Smooth muscle cell (in vitro differentiated cells): ENCODE data around the gene DNAI2. TPM values are rescaled to one million over a fixed set of nuclear protein-coding genes. Genes with fewer than 3 reads are reported as not detected.

ENCODE experiments used
- DNase-seq: peaks from one replicate; lab custom pipeline; 2025; ENCODE audit not compliant: unreplicated experiment; lab: John Stamatoyannopoulos, UW
- H2AFZ ChIP-seq: fragments of 200-600 bp; sonication (generic); 2 replicates; pipeline ENCODE4 v1.6.0; 2016; ENCODE audit warnings: antibody characterized with exemption, low read depth, mild to moderate bottlenecking
- H3F3A ChIP-seq: fragments of 200-600 bp; sonication (generic); 2 replicates; pipeline ENCODE4 v1.6.0; 2017; ENCODE audit warnings: antibody characterized with exemption, low read depth
- H3K27ac ChIP-seq: fragments of 200-600 bp; sonication (generic); 2 replicates; pipeline ENCODE4 v1.5.1; 2016; ENCODE audit warnings: low read depth, mild to moderate bottlenecking
- H3K27me3 ChIP-seq: fragments of 200-600 bp; sonication (generic); 2 replicates; pipeline ENCODE4 v1.6.1; 2016; ENCODE audit warnings: low read depth, mild to moderate bottlenecking
- H3K36me3 ChIP-seq: fragments of 200-600 bp; sonication (generic); 2 replicates; pipeline ENCODE4 v1.5.1; 2016; ENCODE audit warnings: low read depth
- H3K4me1 ChIP-seq: fragments of 200-600 bp; sonication (generic); 2 replicates; pipeline ENCODE4 v1.5.1; 2016; ENCODE audit warnings: low read depth
- H3K4me2 ChIP-seq: fragments of 200-600 bp; sonication (generic); 2 replicates; pipeline ENCODE4 v1.6.0; 2016; ENCODE audit warnings: mild to moderate bottlenecking
- H3K4me3 ChIP-seq: fragments of 200-600 bp; sonication (generic); 2 replicates; pipeline ENCODE4 v1.5.1; 2016; ENCODE audit warnings: mild to moderate bottlenecking
- H3K79me2 ChIP-seq: fragments of 200-600 bp; sonication (generic); 2 replicates; pipeline ENCODE4 v1.6.0; 2016; ENCODE audit warnings: low read depth, mild to moderate bottlenecking
- H3K9ac ChIP-seq: fragments of 200-600 bp; sonication (generic); 2 replicates; pipeline ENCODE4 v1.6.0; 2016; ENCODE audit warnings: low read depth
- H3K9me3 ChIP-seq: fragments of 200-600 bp; sonication (generic); replicated peaks from 2 replicates; pipeline ENCODE4 v1.5.1; 2016; ENCODE audit warnings: low read depth
- H4K20me1 ChIP-seq: fragments of 200-600 bp; sonication (generic); 2 replicates; pipeline ENCODE4 v1.6.0; 2016; ENCODE audit warnings: low read depth
- CTCF ChIP-seq: fragments of 200-600 bp; sonication (generic); IDR thresholded peaks from 2 replicates; pipeline ENCODE4 v1.5.1; 2017; ENCODE audit warnings: borderline replicate concordance, mild to moderate bottlenecking, antibody characterized with exemption; ENCODE audit not compliant: insufficient read depth, poor library complexity, severe bottlenecking
- WGBS: methylation state at CpG from one replicate; pipeline ENCODE4 v1.1.7; 2016; ENCODE audit warnings: low lambda C conversion rate; 5-methylcytosine and 5-hydroxymethylcytosine counted together
- polyA plus RNA-seq: library from polyadenylated mRNA; unstranded; fragments of >200 nt; fragmentation: Nextera tagmentation; extraction: Ambion mirVana; gene quantifications from 2 replicates; pipeline ENCODE4 v1.2.1, GENCODE V29; 2016
- total RNA-seq: library from RNA; depleted of rRNA; stranded (reverse); fragments of >200 nt; gene quantifications from 2 replicates; pipeline ENCODE4 v1.2.3, GENCODE V29; 2014

The DNAI2 gene
- total and polyA plus RNA-seq, 2 experiments from 2014 or later = not detected

- no peak overlapping the region for H3K9ac ChIP-seq
- H4K20me1 ChIP-seq = no peaks in the 10 kb centered on the region
- no peaks in the 10 kb centered on the region for H3K4me1 ChIP-seq
- no peak for DNase-seq
- no peak overlapping the region for H3K4me2 ChIP-seq
- peaks cover 2% of the 10 kb centered on the region for H3K27me3 ChIP-seq
- no peak for TF ChIP-seq CTCF
- H3F3A ChIP-seq = no peaks in the 10 kb centered on the region
- H2AFZ ChIP-seq = no peak overlapping the region
- H3K79me2 ChIP-seq = no peaks in the 10 kb centered on the region
- whole genome bisulfite sequencing = 92% methylated on average over 15 of the region's 15 CpGs
- no peaks in the 10 kb centered on the region for H3K36me3 ChIP-seq
- H3K9me3 ChIP-seq = no peaks in the 10 kb centered on the region
- no peak overlapping the region for H3K27ac ChIP-seq
- no peak overlapping the region for H3K4me3 ChIP-seq
Measured at GRCh38 chr17:74314877-74315276, 40.8 kb downstream of the DNAI2 start.

GRCh38 chr17:74316220-74316619, 42.2 kb downstream of the DNAI2 start:
- Histone ChIP-seq H3K27me3 (peaks cover 2% of the 10 kb centered on the region), H3K36me3 (no peaks in the 10 kb centered on the region), H3K79me2 (no peaks in the 10 kb centered on the region), H2AFZ (no peak overlapping the region), H3K4me3 (no peak overlapping the region), H3F3A (no peaks in the 10 kb centered on the region), H3K27ac (no peak overlapping the region), H3K9me3 (no peaks in the 10 kb centered on the region), H4K20me1 (no peaks in the 10 kb centered on the region), H3K4me1 (no peaks in the 10 kb centered on the region), H3K4me2 (no peak overlapping the region), H3K9ac (no peak overlapping the region)
- WGBS = 67% methylated on average over 10 of the region's 10 CpGs
- no peak for TF ChIP-seq CTCF
- DNase-seq = no peak

GRCh38 chr17:74317071-74317470, 43.0 kb downstream of the DNAI2 start:
- no peaks in the 10 kb centered on the region for H3F3A ChIP-seq
- no peaks in the 10 kb centered on the region for H3K79me2 ChIP-seq
- H4K20me1 ChIP-seq = no peaks in the 10 kb centered on the region
- no peak for TF ChIP-seq CTCF
- H2AFZ ChIP-seq = no peak overlapping the region
- H3K9ac ChIP-seq = no peak overlapping the region
- no peaks in the 10 kb centered on the region for H3K36me3 ChIP-seq
- 76% methylated on average over 16 of the region's 16 CpGs for WGBS
- no peaks in the 10 kb centered on the region for H3K4me1 ChIP-seq
- no peak overlapping the region for H3K27ac ChIP-seq
- H3K4me3 ChIP-seq = no peak overlapping the region
- H3K9me3 ChIP-seq = no peaks in the 10 kb centered on the region
- no peak for DNase-seq
- peaks cover 6% of the 10 kb centered on the region for H3K27me3 ChIP-seq
- H3K4me2 ChIP-seq = no peak overlapping the region

GRCh38 chr17:74318391-74318790, 44.4 kb downstream of the DNAI2 start:
- 96% methylated on average over 10 of the region's 10 CpGs for WGBS
- peaks cover 16% of the 10 kb centered on the region for H3K27me3 ChIP-seq
- H3F3A ChIP-seq = no peaks in the 10 kb centered on the region
- H3K36me3 ChIP-seq = no peaks in the 10 kb centered on the region
- H3K9ac ChIP-seq = no peak overlapping the region
- H4K20me1 ChIP-seq = no peaks in the 10 kb centered on the region
- H3K4me1 ChIP-seq = no peaks in the 10 kb centered on the region
- H3K79me2 ChIP-seq = no peaks in the 10 kb centered on the region
- H3K4me2 ChIP-seq = no peak overlapping the region
- TF ChIP-seq CTCF = no peak
- H3K4me3 ChIP-seq = no peak overlapping the region
- DNase-seq = no peak
- H3K27ac ChIP-seq = no peak overlapping the region
- H3K9me3 ChIP-seq = no peaks in the 10 kb centered on the region
- no peak overlapping the region for H2AFZ ChIP-seq
